GM13977 (cell line): ENCODE measurements around the gene GPSM1.

ENCODE experiments used
- DNase-seq: peaks from one replicate; pipeline ENCODE4 v3.0.0; 2012; ENCODE audit warnings: low spot score
- in situ Hi-C: fragments of 300-500 bp; cut with MboI; formaldehyde crosslinking; loops from one replicate; pipeline ENCODE4 v1.12.0; 2022; ENCODE audit warnings: low sequenced_read_pairs, low pct_unique_long_range_greater_than_20kb, mixed read lengths, inconsistent platforms; ENCODE audit not compliant: unreplicated experiment
- TF ChIP-seq, protein P1 (sequence below): IDR thresholded peaks from 2 replicates; pipeline ENCODE4 v1.5.1; 2012; ENCODE audit warnings: mild to moderate bottlenecking, control low read depth; ENCODE audit not compliant: insufficient read depth; ENCODE audit errors: extremely low read depth, missing control alignments

The GPSM1 gene

DNA sequence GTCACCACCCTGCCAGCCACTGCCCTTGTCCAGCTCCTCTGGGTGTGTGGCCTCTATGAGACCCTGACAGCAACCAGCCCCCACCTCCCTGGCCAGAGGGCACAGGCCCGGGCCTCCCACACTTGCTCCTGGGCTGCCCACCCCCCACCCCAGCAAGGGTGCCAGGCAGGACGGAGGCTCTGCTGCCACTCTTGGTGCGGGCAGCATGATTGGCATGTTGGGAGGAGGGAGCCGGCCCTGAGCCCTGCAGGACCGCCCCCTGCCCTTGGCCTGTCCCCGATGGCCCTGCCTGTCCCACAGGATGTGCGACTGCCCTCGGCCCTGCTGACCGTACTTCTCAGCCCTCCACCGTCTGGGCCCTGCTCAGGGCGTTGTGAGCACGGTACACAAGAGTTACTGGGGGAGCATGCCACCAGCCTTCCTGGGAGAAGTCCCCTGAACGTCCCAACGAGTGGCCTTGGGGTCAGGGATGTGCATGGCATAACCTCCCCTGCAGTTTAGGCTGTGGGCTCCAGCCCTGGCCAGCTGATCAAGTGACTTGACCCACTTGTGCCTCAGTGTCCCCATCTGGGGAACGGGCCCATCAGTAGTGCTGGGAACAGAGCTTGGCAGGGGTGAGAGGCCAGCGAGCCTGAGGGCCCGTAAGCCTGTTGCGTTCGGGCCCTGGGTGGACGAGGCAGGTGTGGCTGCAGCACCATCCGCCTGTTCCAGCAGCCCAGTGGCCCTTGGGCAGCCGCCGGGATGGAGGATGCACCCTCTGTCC, 16.0 kb downstream of the GPSM1 start:
- DNase-seq = no peak
- in situ Hi-C loops = no loop called here
- TF ChIP-seq, protein P1, sequence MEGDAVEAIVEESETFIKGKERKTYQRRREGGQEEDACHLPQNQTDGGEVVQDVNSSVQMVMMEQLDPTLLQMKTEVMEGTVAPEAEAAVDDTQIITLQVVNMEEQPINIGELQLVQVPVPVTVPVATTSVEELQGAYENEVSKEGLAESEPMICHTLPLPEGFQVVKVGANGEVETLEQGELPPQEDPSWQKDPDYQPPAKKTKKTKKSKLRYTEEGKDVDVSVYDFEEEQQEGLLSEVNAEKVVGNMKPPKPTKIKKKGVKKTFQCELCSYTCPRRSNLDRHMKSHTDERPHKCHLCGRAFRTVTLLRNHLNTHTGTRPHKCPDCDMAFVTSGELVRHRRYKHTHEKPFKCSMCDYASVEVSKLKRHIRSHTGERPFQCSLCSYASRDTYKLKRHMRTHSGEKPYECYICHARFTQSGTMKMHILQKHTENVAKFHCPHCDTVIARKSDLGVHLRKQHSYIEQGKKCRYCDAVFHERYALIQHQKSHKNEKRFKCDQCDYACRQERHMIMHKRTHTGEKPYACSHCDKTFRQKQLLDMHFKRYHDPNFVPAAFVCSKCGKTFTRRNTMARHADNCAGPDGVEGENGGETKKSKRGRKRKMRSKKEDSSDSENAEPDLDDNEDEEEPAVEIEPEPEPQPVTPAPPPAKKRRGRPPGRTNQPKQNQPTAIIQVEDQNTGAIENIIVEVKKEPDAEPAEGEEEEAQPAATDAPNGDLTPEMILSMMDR = no peak

DNA sequence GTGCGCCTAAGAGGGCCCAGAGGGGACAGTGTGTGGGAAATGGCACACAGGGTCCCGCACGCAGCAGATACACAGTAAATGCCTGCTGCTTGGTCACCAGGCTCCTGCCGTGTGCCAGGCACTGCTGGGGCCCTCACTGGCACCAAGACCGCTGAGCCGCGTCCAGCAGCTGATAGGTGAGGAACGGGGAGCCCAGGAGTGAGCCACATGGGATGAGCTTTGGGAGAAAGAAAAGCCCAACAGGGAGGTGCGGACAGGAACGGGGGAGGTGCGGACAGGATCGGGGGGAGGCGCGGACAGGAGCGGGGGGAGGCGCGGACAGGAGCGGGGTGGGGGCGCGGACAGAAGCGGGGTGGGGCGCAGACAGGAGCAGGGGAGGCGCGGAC, 16.5 kb downstream of the GPSM1 start:
- TF ChIP-seq, protein P1 = no peak
- in situ Hi-C loops = no loop called here

DNA sequence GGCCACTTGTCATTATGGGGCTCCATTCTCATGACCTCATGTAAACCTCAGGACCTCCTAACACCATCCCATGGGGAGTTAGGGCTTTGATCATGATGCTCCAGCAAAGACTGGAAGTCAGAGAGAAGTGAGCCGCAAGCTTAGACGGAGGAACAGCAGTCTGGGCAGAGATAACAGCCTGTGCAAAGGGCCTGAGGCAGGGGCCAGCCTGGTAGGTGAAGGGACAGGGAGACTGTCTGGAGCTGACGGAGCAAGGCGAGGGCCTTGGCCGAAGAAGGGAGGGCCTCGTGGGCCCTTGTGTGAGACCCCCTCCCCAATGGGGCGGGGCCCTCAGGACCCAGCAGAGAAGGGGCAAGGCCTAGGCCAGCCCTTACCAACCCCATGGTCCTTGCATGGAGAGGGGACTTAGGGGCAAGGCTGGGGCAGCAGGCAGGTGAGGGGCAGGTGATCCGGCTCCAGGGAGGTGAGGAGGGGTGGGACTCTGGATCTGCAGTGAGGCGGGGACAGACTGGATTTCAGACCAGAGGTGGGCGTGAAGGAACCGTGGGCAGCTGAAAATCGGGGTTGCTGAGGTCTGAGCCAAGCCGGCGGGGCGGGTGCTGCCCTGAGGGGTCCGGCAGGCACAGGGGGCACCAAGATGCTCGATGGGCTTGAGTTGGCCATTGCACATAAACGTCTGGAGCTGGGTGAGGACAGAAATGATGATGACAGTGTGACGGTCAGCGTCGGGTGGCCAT, 17.4 kb downstream of the GPSM1 start:
- no peak for DNase-seq
- TF ChIP-seq, protein P1 = no peak
- in situ Hi-C loops = no loop called here

More for the DNA sequence above, 16.5 kb downstream of the GPSM1 start:
- DNase-seq = no peak

DNA sequence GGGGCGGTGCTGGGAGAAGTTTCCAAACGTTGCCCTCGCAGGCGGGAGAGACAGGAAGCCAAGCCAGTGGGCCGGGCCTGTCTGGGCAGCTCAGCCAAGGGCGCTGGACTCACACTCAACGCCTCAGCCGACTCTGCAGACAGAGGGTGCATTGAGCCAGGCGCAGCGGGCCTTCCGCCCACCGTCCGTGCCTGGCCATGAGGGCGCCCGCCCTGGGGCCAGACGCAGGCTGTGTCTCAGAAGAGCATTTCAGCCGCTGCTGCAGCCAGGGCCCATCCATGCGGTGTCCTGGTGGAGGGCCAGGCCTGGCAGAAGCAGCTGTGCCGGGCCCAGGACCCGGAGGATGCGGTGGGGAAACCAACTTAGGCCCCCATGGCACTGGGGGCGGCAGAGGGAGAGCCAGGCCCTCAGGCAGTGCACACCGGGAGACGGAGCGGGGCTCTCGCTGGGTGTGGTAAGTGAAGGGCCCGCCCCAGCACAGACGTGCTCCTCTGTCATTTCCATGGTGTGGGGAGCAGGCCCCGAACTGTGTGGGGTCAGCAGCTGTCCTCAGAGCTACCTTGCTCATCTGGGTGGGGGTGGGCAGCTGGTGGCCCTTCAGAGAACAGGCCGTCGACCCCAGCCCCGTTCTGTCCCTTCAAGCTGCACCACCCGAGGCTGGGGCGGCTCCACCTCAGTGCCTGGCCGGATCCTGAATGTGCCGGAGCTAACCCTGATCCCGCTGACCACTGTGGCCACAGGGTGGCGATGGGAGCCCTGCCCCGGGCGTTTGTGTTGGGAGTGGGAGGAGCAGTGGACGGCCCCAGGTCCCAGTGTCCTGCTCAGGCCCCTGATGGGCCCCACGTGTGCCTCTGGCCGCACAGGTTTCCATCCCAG, 18.2 kb downstream of the GPSM1 start:
- no peak for DNase-seq
- TF ChIP-seq, protein P1 = no peak
- in situ Hi-C loops = no loop called here

DNA sequence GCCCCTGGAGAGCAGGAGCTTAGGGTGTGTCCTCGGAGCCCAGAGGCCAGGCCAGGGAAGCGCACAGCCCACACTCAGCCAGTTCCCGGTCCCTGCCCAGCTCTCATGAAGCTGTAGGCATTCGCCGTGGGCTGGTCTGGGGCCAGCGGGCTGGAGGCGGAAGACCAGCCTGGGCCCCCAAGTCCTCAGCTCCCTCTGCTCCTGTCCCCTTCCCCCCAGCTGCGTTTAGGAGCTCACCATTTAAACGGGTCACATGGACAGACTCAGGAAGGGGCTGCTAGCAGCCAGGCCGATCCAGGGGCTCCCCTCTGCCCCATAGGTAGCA, 18.8 kb downstream of the GPSM1 start:
- in situ Hi-C loops = no loop called here
- no peak for DNase-seq
- TF ChIP-seq, protein P1 = no peak

DNA sequence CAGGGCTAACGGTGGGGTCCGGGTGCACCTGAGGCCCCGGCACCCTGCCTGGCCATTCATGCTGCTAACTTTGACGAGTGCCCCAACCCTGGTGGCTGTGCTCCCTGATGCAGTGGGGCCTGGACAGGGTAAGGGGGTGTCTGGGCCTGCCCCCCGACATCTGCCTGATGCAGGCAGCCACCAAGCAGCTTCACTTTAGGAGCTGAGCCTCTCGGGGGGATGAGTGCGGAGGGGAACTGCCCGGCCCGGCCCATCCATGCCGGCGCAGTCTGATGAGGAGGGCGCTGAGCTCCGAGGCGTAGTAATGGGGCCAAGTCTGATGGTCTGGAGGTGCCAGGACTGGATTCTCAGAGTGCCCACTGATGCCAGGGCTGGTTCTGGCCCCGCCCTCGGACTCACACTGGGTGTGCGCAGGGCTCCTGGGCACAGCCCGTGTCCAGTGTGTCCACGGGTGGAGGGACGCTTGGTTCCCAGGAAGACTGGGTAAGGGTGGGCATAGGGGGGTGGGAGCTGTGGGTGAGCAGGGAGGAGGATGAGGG, 19.7 kb downstream of the GPSM1 start:
- DNase-seq = no peak
- TF ChIP-seq, protein P1 = no peak
- in situ Hi-C loops = no loop called here
